Left ventricle myocardium inferior (tissue), 1 donor: ENCODE data around the gene STAC3. TPM values are rescaled to one million over a fixed set of nuclear protein-coding genes. Genes with fewer than 3 reads are reported as not detected.
A peak's percentile ranks its signal among the peaks of the same experiment; 100 is the strongest.

Experiments
- DNase-seq: peaks from one replicate; pipeline ENCODE4 v3.0.0-alpha.2; 2020
- H3K27ac ChIP-seq: fragments of 200-600 bp; replicated peaks from 2 replicates; pipeline ENCODE4 v1.8.0; 2021
- H3K27me3 ChIP-seq: fragments of 200-600 bp; 2 replicates; pipeline ENCODE4 v1.8.0; 2021; ENCODE audit warnings: low read depth
- H3K36me3 ChIP-seq: fragments of 200-600 bp; 2 replicates; pipeline ENCODE4 v1.8.0; 2021
- H3K4me1 ChIP-seq: fragments of 200-600 bp; 2 replicates; pipeline ENCODE4 v1.8.0; 2021
- H3K4me3 ChIP-seq: fragments of 200-600 bp; 2 replicates; pipeline ENCODE4 v1.8.0; 2021; ENCODE audit warnings: mild to moderate bottlenecking, moderate library complexity
- H3K9me3 ChIP-seq: fragments of 200-600 bp; replicated peaks from 2 replicates; pipeline ENCODE4 v1.8.0; 2021
- intact Hi-C: fragments of 100-400 bp; cut with micrococcal nuclease; formaldehyde crosslinking; loops from one replicate; pipeline ENCODE4 v1.11.0; 2022
- total RNA-seq: library from RNA; stranded (reverse); fragmentation: NEBNext Ultra II Directional; extraction: Animal tissue kit (Norgen Biotek cat#: 25700); gene quantifications from one replicate; pipeline ENCODE4 v1.2.1, GENCODE V29; 2021
- TF ChIP-seq, protein P1 (sequence below): fragments of 200-600 bp; IDR thresholded peaks from 2 replicates; pipeline ENCODE4 v1.8.0; 2021; ENCODE audit warnings: antibody characterized with exemption, mild to moderate bottlenecking, borderline replicate concordance
- donor health status: DM: no; HTN: yes; CAD: no; lungs with severe emphysema.

The STAC3 gene
- total RNA-seq, 1 donor from 2014 or later: 0.69 TPM

DNA sequence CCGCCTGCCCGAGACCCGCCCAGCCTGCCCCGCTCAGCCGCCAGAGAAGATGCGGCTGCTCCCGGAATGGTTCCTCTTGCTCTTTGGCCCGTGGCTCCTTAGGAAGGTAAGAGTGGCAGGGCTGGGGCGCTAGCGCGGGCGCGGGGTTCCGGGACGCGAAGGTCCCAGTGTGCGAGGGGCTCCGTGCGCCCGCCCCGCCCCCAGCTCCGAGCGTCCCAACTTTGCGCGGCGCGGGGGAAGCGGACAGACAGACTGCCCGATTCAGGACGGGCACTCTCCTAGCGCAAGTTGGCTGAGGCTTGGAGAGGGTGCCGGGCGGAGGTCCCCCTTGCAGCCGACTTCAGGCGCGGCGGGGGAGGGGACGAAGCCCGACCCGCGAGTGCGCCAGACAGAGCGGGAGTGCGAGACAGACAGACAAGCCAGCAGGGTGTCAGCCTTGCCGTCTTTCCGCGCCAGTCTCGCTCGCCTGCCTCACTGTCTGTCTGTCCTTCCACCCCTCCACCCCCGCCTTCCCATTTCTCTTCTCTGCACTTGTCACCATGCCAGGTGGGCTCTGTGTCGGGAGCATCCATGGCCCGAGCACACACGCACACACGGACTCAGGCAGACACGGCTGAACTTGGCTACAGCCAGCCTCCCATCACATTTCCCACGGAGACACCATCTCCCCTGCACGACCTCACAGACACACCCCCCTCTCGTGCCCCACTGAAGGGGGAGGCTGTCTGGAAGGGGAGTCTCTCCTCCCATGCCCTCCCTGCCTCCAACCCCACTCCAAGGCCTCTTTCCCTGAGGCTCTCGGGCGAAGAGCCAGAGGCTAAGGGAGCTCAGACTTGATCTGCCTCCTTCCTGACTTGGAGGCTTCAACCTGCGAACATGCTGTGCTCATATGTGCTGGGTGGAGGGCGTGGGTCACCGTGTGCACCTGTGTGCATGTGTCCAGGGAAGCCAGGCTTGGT lies 33.8 kb downstream of the STAC3 start:
- TF ChIP-seq, protein P1, sequence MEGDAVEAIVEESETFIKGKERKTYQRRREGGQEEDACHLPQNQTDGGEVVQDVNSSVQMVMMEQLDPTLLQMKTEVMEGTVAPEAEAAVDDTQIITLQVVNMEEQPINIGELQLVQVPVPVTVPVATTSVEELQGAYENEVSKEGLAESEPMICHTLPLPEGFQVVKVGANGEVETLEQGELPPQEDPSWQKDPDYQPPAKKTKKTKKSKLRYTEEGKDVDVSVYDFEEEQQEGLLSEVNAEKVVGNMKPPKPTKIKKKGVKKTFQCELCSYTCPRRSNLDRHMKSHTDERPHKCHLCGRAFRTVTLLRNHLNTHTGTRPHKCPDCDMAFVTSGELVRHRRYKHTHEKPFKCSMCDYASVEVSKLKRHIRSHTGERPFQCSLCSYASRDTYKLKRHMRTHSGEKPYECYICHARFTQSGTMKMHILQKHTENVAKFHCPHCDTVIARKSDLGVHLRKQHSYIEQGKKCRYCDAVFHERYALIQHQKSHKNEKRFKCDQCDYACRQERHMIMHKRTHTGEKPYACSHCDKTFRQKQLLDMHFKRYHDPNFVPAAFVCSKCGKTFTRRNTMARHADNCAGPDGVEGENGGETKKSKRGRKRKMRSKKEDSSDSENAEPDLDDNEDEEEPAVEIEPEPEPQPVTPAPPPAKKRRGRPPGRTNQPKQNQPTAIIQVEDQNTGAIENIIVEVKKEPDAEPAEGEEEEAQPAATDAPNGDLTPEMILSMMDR: no peak
- no peak for DNase-seq
- Histone ChIP-seq H3K27ac (no peak overlapping the region), H3K27me3 (peaks cover 77% of the 10 kb centered on the region), H3K9me3 (no peaks in the 10 kb centered on the region), H3K4me1 (peaks cover 51% of the 10 kb centered on the region), H3K36me3 (peaks cover 5% of the 10 kb centered on the region), H3K4me3 (peak overlapping the region; percentile 70)
- intact Hi-C loops: no loop called here

DNA sequence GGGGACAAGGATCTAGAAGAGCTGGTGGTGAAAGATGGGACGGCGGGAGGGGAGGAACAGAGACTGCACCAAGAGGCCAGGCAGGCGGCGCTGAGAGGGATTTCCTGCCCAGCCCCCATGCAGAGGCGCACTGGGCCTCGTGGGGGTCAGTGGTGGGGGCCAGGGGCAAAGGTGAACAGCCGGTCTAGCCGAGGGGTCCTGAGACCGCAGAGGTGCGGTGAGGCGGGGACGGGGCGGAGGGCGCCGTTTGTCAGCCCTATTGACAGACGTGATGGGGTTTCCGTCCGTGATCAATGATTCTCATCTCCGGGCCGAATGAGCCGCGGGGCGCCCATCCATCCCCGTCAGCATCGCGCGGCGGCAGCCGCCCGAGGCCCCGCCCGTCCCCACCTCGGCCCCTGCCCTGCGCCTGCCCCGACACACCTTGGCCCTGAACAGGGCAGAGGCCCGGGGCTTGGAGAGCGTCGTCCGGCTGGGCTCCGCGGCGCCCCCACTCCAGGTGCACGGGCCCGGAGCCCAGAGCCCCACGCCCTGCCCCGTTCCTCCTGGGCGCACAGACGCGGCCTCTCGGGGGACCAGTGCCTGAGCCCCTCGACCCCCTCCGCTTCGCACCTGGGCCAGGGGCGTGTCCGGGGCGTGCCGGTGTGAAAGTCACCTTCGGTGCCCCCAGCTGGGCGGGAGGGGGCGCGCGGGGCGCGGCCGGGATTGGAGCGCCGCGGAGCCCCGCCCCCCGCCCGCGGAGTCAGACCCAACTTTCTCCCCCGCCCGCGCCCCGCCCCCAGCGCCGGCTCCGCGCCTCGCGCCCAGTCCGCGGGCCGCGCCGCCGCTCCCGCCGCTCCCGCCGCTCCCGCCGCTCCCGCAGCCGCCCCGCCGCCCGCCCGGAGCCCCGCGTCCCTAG lies 34.7 kb downstream of the STAC3 start, which contains the start of gene NXPH4:
Gene NXPH4, plus strand, starts transcription at position 781 of the 898 bp plus-strand sequence. CDS start 176 bp downstream, outside the sequence.
- H3K27me3 ChIP-seq: peaks cover 68% of the 10 kb centered on the region
- no peaks in the 10 kb centered on the region for H3K9me3 ChIP-seq
- intact Hi-C loops: no loop called here
- H3K36me3 ChIP-seq: peaks cover 15% of the 10 kb centered on the region
- TF ChIP-seq, protein P1: no peak
- H3K4me3 ChIP-seq: peak within 1 kb of the TSS; percentile 70
- H3K4me1 ChIP-seq: peaks cover 51% of the 10 kb centered on the region
- peak; percentile 55 for DNase-seq
- no peak within 1 kb of the TSS for H3K27ac ChIP-seq

DNA sequence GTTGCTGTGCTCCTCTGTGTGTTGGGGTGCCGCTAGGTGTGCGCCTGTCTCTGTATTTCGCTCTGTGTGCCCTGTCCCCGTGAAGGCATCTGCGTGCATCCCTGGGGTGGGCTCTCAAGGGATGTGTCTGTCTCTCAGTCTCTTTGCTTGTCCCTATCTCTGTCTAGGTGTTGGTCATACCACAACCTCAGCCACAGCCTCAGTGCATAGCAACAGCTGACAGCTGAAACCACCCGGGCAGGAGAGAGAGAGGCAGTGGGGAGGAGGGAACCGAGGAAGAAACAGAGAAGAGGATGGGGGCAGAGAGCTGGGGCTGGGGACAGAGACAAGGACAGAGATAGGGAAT lies 35.3 kb downstream of the STAC3 start:
- Histone ChIP-seq H3K9me3 (no peaks in the 10 kb centered on the region), H3K4me3 (peak overlapping the region; percentile 70), H3K27ac (no peak overlapping the region), H3K4me1 (peaks cover 51% of the 10 kb centered on the region), H3K36me3 (peaks cover 21% of the 10 kb centered on the region), H3K27me3 (peaks cover 61% of the 10 kb centered on the region)
- TF ChIP-seq, protein P1: no peak
- no peak for DNase-seq
- intact Hi-C loops: no loop called here

DNA sequence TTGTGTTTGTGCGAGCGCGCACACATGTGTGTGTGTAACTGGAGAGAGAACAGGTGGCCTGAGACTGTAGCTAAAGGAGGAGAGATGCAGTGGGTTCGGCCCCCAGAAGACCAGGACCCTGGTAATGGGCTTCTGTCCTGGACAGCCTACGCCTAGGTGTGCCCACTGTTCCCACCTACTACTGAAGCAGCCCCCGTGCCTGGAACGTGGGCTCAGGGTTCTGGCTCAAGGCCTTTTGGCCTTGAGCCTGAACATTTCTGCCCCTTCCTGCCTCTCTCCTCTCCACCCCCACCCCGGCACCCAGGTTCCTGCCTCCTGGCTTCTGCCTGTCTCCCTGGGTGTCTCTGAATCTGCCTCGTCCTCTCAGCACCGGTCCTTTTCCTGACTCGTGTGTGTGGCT lies 35.9 kb downstream of the STAC3 start:
- Histone ChIP-seq H3K27ac (no peak overlapping the region), H3K27me3 (peaks cover 56% of the 10 kb centered on the region), H3K4me3 (no peak overlapping the region), H3K9me3 (no peaks in the 10 kb centered on the region), H3K4me1 (peaks cover 51% of the 10 kb centered on the region), H3K36me3 (peaks cover 27% of the 10 kb centered on the region)
- TF ChIP-seq, protein P1: no peak
- intact Hi-C loops: no loop called here
- no peak for DNase-seq

DNA sequence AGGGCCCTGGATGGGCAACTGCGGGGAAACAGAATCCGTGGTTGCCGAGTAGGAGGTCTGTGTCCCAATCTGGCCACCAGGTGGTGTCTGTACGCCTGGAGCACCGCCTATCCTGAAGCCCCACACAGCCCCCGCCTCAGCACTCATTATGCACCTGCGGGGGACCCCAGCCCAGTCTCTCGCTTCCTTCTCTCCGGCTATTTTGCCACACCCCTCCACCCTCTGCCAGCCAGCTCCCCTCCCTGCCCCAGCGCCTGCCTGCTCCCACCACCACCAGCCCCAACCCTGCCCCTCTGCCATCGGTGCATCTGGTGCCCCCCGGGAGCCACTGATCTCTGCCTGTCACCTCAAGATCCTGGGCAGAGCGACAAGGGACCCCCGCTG lies 36.6 kb downstream of the STAC3 start:
- H3K4me1 ChIP-seq: peaks cover 56% of the 10 kb centered on the region
- peak; percentile 57 for DNase-seq
- H3K9me3 ChIP-seq: no peaks in the 10 kb centered on the region
- no peak overlapping the region for H3K4me3 ChIP-seq
- H3K36me3 ChIP-seq: peaks cover 34% of the 10 kb centered on the region
- TF ChIP-seq, protein P1: peak; percentile 82
- H3K27me3 ChIP-seq: peaks cover 49% of the 10 kb centered on the region
- H3K27ac ChIP-seq: peak overlapping the region; percentile 29
- intact Hi-C loops: no loop called here
